CD14-positive monocyte (primary cell): ENCODE results near the gene RBM42. TPM values are rescaled to one million over a fixed set of nuclear protein-coding genes. Genes with fewer than 3 reads are reported as not detected.
A peak's percentile ranks its signal among the peaks of the same experiment; 100 is the strongest.

Experiments
- DNase-seq, 3 donors: peaks; one replicate each; pipeline ENCODE4 v3.0.0-alpha.2; 2011 to 2022
- H2AFZ ChIP-seq: 2 replicates; pipeline ENCODE4 v1.6.0; 2012; ENCODE audit warnings: mild to moderate bottlenecking, low read depth, low read length, inconsistent platforms; ENCODE audit not compliant: insufficient read depth, poor library complexity, severe bottlenecking
- H3K27ac ChIP-seq, 2 donors: 1 replicate in 1 of 2; 2 replicates in 1 of 2; pipeline ENCODE4 v1.5.1; 2012 to 2013; ENCODE audit warnings: low read length in 2 of 2, control low read depth in 1 of 2, inconsistent platforms in 1 of 2, low read depth in 1 of 2, mild to moderate bottlenecking in 1 of 2
- H3K27me3 ChIP-seq, 2 donors: one replicate each; pipeline versions ENCODE4 v1.6.0 to v1.6.1; 2011 to 2013; ENCODE audit warnings: low read length in 2 of 2; ENCODE audit not compliant: control insufficient read depth in 2 of 2, insufficient read depth in 2 of 2
- H3K36me3 ChIP-seq, 2 donors: replicated peaks in 1 of 2; 1 replicate in 1 of 2; 2 replicates in 1 of 2; pipeline versions ENCODE4 v1.5.1 to v1.6.1; 2012 to 2013; ENCODE audit warnings: low read length in 2 of 2, control low read depth in 1 of 2, inconsistent platforms in 1 of 2, mild to moderate bottlenecking in 1 of 2; ENCODE audit not compliant: insufficient read depth in 2 of 2, control insufficient read depth in 1 of 2
- H3K4me1 ChIP-seq, 2 donors: 1 replicate in 1 of 2; 2 replicates in 1 of 2; pipeline versions ENCODE4 v1.5.1 to v1.6.1; 2012 to 2013; ENCODE audit warnings: low read length in 2 of 2, control low read depth in 1 of 2, inconsistent platforms in 1 of 2, mild to moderate bottlenecking in 1 of 2, moderate library complexity in 1 of 2; ENCODE audit not compliant: insufficient read depth in 2 of 2, control insufficient read depth in 1 of 2
- H3K4me2 ChIP-seq: replicated peaks from 2 replicates; pipeline ENCODE3; 2012; ENCODE audit warnings: low read length, moderate library complexity, mild to moderate bottlenecking; ENCODE audit not compliant: poor library complexity, severe bottlenecking; ENCODE audit errors: extremely low read depth
- H3K4me3 ChIP-seq, 3 experiments: fragments of 200-600 bp in 1 of 3; sonication (generic) in 1 of 3; replicated peaks in 1 of 3; 1 replicate in 2 of 3; 2 replicates in 1 of 3; pipeline ENCODE4 v1.5.1; 2011 to 2013; ENCODE audit warnings: low read length in 3 of 3, mild to moderate bottlenecking in 3 of 3, control low read depth in 2 of 3, low read depth in 2 of 3, inconsistent platforms in 1 of 3, moderate library complexity in 1 of 3
- H3K79me2 ChIP-seq: 2 replicates; pipeline ENCODE4 v1.6.0; 2012; ENCODE audit warnings: mild to moderate bottlenecking, control low read depth, inconsistent platforms, low read length, moderate library complexity; ENCODE audit not compliant: insufficient read depth
- H3K9ac ChIP-seq: 2 replicates; pipeline ENCODE4 v1.6.0; 2017; ENCODE audit warnings: low read length, mild to moderate bottlenecking; ENCODE audit not compliant: insufficient read depth, poor library complexity, severe bottlenecking
- H3K9me3 ChIP-seq, 2 donors: replicated peaks in 1 of 2; 1 replicate in 1 of 2; 2 replicates in 1 of 2; pipeline versions ENCODE4 v1.5.1 to v1.6.1; 2012 to 2013; ENCODE audit warnings: low read length in 2 of 2, control low read depth in 1 of 2; ENCODE audit not compliant: control insufficient read depth in 1 of 2, insufficient read depth in 1 of 2
- H4K20me1 ChIP-seq: 2 replicates; pipeline ENCODE4 v1.6.0; 2012; ENCODE audit warnings: mild to moderate bottlenecking, low read length, control low read depth, moderate library complexity; ENCODE audit not compliant: insufficient read depth
- H3K27ac Mint-ChIP-seq, 7 donors: one replicate each; pipeline ENCODE4 v1.8.0; 2020; ENCODE audit warnings: mild to moderate bottlenecking in 7 of 7, mixed read lengths in 7 of 7, moderate library complexity in 6 of 7, inconsistent platforms in 2 of 7
- H3K27me3 Mint-ChIP-seq, 3 donors: one replicate each; pipeline ENCODE4 v1.8.0; 2021 to 2022; ENCODE audit warnings: low read depth in 3 of 3, mild to moderate bottlenecking in 3 of 3, mixed read lengths in 3 of 3, moderate library complexity in 3 of 3, inconsistent platforms in 1 of 3
- H3K36me3 Mint-ChIP-seq, 2 donors: one replicate each; pipeline ENCODE4 v1.8.0; 2020; ENCODE audit warnings: mixed read lengths in 2 of 2, inconsistent platforms in 1 of 2, mild to moderate bottlenecking in 1 of 2
- H3K4me1 Mint-ChIP-seq: one replicate; pipeline ENCODE4 v1.8.0; 2020; ENCODE audit warnings: mild to moderate bottlenecking, mixed read lengths
- H3K4me3 Mint-ChIP-seq, 2 donors: one replicate each; pipeline ENCODE4 v1.8.0; 2020; ENCODE audit warnings: mild to moderate bottlenecking in 2 of 2, mixed read lengths in 2 of 2, moderate library complexity in 1 of 2
- H3K9me3 Mint-ChIP-seq, 7 donors: one replicate each; pipeline ENCODE4 v1.8.0; 2020 to 2022; ENCODE audit warnings: mixed read lengths in 7 of 7, mild to moderate bottlenecking in 6 of 7, moderate library complexity in 6 of 7, inconsistent platforms in 2 of 7
- WGBS: methylation state at CpG from one replicate; pipeline ENCODE4 v1.1.5; 2013; ENCODE audit warnings: missing lambda C conversion rate; ENCODE audit not compliant: insufficient coverage; 5-methylcytosine and 5-hydroxymethylcytosine counted together
- intact Hi-C, 2 donors: fragments of 100-400 bp; cut with micrococcal nuclease; formaldehyde crosslinking; loops; one replicate each; pipeline versions ENCODE4 v1.15.0 to v1.15.1; 2023
- polyA plus RNA-seq, 3 donors: library from polyadenylated mRNA; depleted of rRNA in 1 of 3; unstranded in 2 of 3; stranded (reverse) in 1 of 3; fragments of 300-500 nt in 2 of 3; fragments of >200 nt in 1 of 3; fragmentation: Illumina TruSeq in 2 of 3; gene quantifications; 1 replicate in 2 of 3; 2 replicates in 1 of 3; pipeline ENCODE4 v1.2.3, GENCODE V29; 2012 to 2021
- TF ChIP-seq, protein P1 (sequence below): fragments of 200-600 bp; IDR thresholded peaks from one replicate; pipeline ENCODE4 v1.8.0; 2022; ENCODE audit warnings: antibody characterized with exemption, mild to moderate bottlenecking

RBM42 gene
- polyA plus RNA-seq, 3 donors: 29.5 to 53.3 (median 50.3) TPM

DNA sequence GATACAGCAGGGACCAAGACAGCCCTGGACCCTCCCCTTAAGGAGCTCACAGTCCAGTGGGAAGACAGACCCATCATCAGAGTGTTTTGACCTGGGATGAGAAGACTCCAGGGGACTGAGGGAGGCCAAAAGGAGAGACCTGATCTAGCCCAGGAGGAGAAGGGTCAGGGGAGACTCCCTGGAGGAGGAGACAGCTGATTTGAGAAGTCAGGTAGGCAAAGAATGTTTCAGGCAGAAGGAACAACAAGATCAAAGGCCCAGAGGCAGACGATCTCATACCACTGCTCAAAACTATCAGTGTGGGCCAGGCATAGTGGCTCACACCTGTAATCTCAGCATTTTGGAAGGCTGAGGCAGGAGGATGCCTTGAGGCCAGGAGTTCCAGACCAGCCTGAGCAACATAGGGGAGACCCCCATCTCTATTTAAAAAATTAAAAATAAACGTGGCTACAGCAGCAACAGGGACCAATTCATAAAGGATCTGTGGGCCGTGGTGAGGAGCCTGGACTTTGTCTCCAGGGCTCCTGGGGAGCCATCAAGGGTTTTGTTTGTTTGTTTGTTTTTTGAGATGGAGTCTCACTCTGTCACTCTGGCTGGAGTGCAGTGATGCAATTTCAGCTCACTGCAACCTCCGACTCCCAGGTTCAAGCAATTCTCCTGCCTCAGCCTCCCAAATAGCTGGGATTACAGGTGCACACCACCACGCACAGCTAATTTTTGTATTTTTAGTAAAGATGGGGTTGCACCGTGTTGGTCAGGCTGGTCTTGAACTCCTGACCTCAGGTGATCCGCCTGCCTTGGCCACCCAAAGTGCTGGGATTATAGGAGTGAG lies 17.1 kb downstream of the RBM42 start:
- H3K27ac Mint-ChIP-seq: peak overlapping the region in 2 of 7 donors; percentile 31 to 92
- no peaks in the 10 kb centered on the region for H3K9me3 Mint-ChIP-seq
- Histone ChIP-seq H3K79me2 (peaks cover 28% of the 10 kb centered on the region), H3K27me3 (peaks cover 0 to 2% of the 10 kb centered on the region in 2 donors), H3K9ac (no peak overlapping the region), H3K4me1 (peaks cover 53 to 62% of the 10 kb centered on the region in 2 donors), H3K4me2 (peak overlapping the region; percentile 98), H2AFZ (peak overlapping the region; percentile 97), H3K27ac (no peak overlapping the region), H4K20me1 (peaks cover 11% of the 10 kb centered on the region), H3K4me3 (peak overlapping the region in 1 of 3 experiments; percentile 98), H3K36me3 (peaks cover under 1 to 4% of the 10 kb centered on the region in 2 donors), H3K9me3 (no peaks in the 10 kb centered on the region)
- 96% methylated on average over 4 of the region's 7 CpGs for WGBS
- H3K36me3 Mint-ChIP-seq: peaks cover under 1 to 5% of the 10 kb centered on the region in 2 donors
- peaks cover 46% of the 10 kb centered on the region for H3K4me1 Mint-ChIP-seq
- DNase-seq: no peak
- TF ChIP-seq, protein P1, sequence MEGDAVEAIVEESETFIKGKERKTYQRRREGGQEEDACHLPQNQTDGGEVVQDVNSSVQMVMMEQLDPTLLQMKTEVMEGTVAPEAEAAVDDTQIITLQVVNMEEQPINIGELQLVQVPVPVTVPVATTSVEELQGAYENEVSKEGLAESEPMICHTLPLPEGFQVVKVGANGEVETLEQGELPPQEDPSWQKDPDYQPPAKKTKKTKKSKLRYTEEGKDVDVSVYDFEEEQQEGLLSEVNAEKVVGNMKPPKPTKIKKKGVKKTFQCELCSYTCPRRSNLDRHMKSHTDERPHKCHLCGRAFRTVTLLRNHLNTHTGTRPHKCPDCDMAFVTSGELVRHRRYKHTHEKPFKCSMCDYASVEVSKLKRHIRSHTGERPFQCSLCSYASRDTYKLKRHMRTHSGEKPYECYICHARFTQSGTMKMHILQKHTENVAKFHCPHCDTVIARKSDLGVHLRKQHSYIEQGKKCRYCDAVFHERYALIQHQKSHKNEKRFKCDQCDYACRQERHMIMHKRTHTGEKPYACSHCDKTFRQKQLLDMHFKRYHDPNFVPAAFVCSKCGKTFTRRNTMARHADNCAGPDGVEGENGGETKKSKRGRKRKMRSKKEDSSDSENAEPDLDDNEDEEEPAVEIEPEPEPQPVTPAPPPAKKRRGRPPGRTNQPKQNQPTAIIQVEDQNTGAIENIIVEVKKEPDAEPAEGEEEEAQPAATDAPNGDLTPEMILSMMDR: no peak
- H3K4me3 Mint-ChIP-seq: peak overlapping the region in 1 of 2 donors; percentile 7
- intact Hi-C loops: loop anchor here (2.0 to 10.0 kb wide), 3 partner anchors 17 to 99 kb away; partner anchors contain the start of genes HAUS5 (in 1 of the 2), IGFLR1 (in 1 of the 2), LIN37 (in 1 of the 2) and PSENEN (in 1 of the 2)
- peaks cover 6 to 14% (median 12%) of the 10 kb centered on the region in 3 donors for H3K27me3 Mint-ChIP-seq
